Measurements from ENCODE around the gene SH3GL2.

GRCh38 chr9:17658237-17658636 lies 79.4 kb downstream of the SH3GL2 start:
- TF ChIP-seq OSR1 (CRISPR knock-in tag; IDR thresholded peaks at IDR 0.05) (no peak), GLIS3 (CRISPR knock-in tag; IDR thresholded peaks at IDR 0.05) (no peak), ZFP3 (CRISPR knock-in tag; IDR thresholded peaks at IDR 0.05) (no peak), ARNTL (CRISPR knock-in tag; IDR thresholded peaks at IDR 0.05; ENCODE audit: borderline replicate concordance, low read depth) (no peak), ZNF565 (CRISPR knock-in tag; conservative IDR thresholded peaks at IDR 0.05; ENCODE audit: low read depth) (no peak)
